Measurements from ENCODE around the gene MRPS24.

The MRPS24 gene

DNA sequence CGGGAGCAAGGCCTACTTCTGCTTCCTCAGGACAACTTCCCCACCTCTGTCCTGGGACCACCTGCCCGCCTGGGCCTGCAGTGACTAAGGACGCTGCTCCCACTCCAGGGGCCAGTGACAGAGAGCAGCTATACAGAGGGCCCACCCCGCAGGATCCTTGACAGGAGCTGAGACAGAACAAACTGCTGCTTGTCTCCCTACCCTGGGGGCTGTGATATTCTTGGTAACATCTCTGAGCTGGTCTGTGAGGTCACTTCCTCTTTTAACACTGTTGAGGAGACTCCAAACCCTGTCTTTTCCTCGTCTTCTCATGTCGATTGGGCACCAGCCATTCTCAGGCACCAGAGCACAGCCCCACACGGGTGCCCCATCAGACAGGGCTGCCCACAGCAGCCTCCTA is 6.9 kb upstream of the MRPS24 start:
- H3K4me1 ChIP-seq = peaks cover 0 to 43% (median 31%) of the 10 kb centered on the region in 4 donors
- TF ChIP-seq, protein P1, sequence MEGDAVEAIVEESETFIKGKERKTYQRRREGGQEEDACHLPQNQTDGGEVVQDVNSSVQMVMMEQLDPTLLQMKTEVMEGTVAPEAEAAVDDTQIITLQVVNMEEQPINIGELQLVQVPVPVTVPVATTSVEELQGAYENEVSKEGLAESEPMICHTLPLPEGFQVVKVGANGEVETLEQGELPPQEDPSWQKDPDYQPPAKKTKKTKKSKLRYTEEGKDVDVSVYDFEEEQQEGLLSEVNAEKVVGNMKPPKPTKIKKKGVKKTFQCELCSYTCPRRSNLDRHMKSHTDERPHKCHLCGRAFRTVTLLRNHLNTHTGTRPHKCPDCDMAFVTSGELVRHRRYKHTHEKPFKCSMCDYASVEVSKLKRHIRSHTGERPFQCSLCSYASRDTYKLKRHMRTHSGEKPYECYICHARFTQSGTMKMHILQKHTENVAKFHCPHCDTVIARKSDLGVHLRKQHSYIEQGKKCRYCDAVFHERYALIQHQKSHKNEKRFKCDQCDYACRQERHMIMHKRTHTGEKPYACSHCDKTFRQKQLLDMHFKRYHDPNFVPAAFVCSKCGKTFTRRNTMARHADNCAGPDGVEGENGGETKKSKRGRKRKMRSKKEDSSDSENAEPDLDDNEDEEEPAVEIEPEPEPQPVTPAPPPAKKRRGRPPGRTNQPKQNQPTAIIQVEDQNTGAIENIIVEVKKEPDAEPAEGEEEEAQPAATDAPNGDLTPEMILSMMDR (IDR thresholded peaks at IDR 0.05) = no peak
- DNase-seq = no peak
- H3K9me3 ChIP-seq = no peaks in the 10 kb centered on the region
- intact Hi-C loops (cut with DNase I; ENCODE audit: low total_unique reads) = no loop called here
- no peaks in the 10 kb centered on the region for H3K27me3 ChIP-seq
- H3K27ac ChIP-seq = no peak overlapping the region
- no peak overlapping the region for H3K4me3 ChIP-seq
- peaks cover 44 to 69% (median 56%) of the 10 kb centered on the region in 3 donors for H3K36me3 ChIP-seq

DNA sequence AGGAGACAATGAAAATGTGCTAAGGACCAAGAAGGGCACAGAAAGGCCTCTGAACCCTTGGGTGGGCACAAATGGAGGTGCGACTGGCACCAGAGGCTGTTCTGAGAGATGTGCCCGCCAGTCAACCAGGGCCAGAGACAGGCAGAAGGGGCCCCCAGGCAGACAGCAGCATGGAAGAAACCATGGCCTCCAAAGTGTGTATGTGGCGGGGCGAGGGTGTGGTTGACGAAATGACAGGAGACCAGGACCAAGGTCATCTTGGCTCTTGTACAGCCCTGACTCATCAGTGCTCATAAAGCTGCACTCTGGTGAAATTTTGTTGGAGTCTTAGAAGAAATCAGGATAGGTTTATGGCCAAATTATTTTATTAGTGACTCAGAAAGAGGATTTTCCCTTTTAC is 4.0 kb upstream of the MRPS24 start:
- intact Hi-C loops (cut with DNase I; ENCODE audit: low total_unique reads) = loop anchor here (5.0 kb wide), 2 partner anchors 34 to 54 kb away; partner anchors contain the start of genes UBE2D4 and URGCP
- Histone ChIP-seq H3K27ac (peak overlapping the region; percentile 68 to 79), H3K27me3 (no peaks in the 10 kb centered on the region), H3K4me1 (peaks cover 0 to 43% (median 29%) of the 10 kb centered on the region in 4 donors), H3K4me3 (no peak overlapping the region), H3K36me3 (peaks cover 33 to 39% (median 34%) of the 10 kb centered on the region in 3 donors), H3K9me3 (no peaks in the 10 kb centered on the region)
- TF ChIP-seq, protein P1 (IDR thresholded peaks at IDR 0.05) = no peak
- DNase-seq = peak in 1 of 2 donors; percentile 84

DNA sequence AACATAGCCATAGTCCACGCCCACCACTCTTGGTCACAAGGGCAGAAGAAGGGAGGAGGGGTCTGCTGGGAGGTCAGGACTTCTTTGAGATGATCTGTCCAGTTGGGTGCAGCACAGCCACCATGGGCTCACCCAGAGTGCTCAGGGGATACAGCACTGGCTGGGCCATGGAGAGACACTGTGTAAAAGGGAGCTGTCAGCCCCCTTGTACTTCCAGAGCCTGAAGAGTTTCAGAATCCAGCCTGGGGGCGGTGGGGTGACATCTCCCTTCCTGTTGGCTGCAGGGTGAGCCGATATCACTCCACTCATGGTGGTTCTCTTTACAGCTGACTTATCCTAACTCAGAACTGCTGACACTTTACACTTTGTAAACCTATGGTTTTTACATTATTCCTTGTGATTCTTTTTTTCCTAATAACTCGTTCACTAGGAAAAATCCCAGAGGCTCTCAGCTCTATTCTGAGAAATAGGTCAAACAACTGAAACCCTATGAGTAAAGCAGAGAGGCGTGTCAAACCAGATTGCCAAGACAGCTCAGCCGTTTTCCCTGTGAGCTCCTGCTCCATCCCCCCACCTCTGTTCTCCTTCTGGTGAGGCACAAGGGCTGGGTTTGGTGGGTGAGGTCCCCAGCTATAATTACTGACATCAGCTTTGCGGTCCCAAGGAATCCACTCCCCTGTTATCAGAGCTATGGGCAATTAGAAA is 3.2 kb upstream of the MRPS24 start:
- intact Hi-C loops (cut with DNase I; ENCODE audit: low total_unique reads) = loop anchor here (5.0 kb wide), 2 partner anchors 35 to 55 kb away; partner anchors contain the start of genes UBE2D4 and URGCP
- H3K27ac ChIP-seq = peak overlapping the region; percentile 68 to 79
- peaks cover 0 to 47% (median 34%) of the 10 kb centered on the region in 4 donors for H3K4me1 ChIP-seq
- TF ChIP-seq, protein P1 (IDR thresholded peaks at IDR 0.05) = no peak
- peak; percentile 78 to 81 for DNase-seq
- no peaks in the 10 kb centered on the region for H3K9me3 ChIP-seq
- H3K27me3 ChIP-seq = no peaks in the 10 kb centered on the region
- peaks cover 26 to 35% (median 28%) of the 10 kb centered on the region in 3 donors for H3K36me3 ChIP-seq
- H3K4me3 ChIP-seq = peak overlapping the region in 1 of 2 donors; percentile 8

DNA sequence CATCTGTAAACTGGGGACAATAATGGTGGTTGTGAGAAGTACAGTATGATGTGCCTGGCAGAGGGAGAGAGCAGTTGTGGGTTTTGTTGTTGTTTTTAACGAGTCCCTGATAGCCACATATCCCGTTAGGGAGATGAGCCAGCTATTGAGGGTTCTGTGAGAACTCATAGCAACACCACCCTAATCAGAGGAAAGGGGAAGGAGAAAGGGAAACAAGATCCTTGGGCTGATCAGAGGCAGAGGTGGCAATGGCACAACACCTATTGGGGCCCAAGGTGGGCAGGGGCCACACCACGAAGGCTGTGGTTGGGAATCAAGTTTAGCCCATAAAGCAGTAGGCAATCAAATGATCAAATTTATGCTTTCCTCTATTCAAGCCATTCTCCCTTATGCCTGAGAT is 1.7 kb upstream of the MRPS24 start:
- Histone ChIP-seq H3K4me1 (peaks cover 0 to 47% (median 34%) of the 10 kb centered on the region in 4 donors), H3K27ac (peak overlapping the region; percentile 88 to 95), H3K9me3 (no peaks in the 10 kb centered on the region), H3K27me3 (no peaks in the 10 kb centered on the region), H3K4me3 (no peak overlapping the region), H3K36me3 (peaks cover 20 to 35% (median 28%) of the 10 kb centered on the region in 3 donors)
- intact Hi-C loops (cut with DNase I; ENCODE audit: low total_unique reads) = loop anchor here (5.0 kb wide), 2 partner anchors 36 to 56 kb away; partner anchors contain the start of genes UBE2D4 and URGCP
- no peak for DNase-seq
- TF ChIP-seq, protein P1 (IDR thresholded peaks at IDR 0.05) = no peak

DNA sequence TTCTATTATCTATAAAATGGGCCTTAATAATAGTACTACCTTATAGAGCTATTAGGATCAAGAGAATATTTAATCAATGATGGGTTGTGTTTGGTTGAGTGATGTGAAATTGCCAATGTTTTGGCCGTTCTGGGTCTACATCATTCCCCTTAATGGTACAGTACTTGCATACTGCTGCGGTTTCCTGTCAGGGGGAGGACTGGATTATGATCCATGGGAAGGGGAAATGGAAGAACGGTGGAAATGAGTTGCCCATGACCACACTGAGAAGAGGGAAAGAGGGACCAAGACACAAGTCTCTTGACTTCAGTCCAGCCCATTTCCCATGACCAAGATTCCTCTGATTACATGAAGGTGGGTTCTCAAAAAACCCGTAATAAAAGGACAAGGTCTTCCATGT is 999 bp upstream of the MRPS24 start:
- H3K36me3 ChIP-seq = peaks cover 19 to 35% (median 28%) of the 10 kb centered on the region in 3 donors
- TF ChIP-seq, protein P1 (IDR thresholded peaks at IDR 0.05) = no peak
- intact Hi-C loops (cut with DNase I; ENCODE audit: low total_unique reads) = loop anchor here (5.0 kb wide), 2 partner anchors 37 to 57 kb away; partner anchors contain the start of genes UBE2D4 and URGCP
- H3K27ac ChIP-seq = peak overlapping the region; percentile 88 to 95
- DNase-seq = no peak
- peak overlapping the region; percentile 93 to 98 for H3K4me3 ChIP-seq
- H3K9me3 ChIP-seq = no peaks in the 10 kb centered on the region
- H3K27me3 ChIP-seq = no peaks in the 10 kb centered on the region
- H3K4me1 ChIP-seq = peaks cover 0 to 47% (median 34%) of the 10 kb centered on the region in 4 donors
